ENCODE results near the gene FDX1.

DNA sequence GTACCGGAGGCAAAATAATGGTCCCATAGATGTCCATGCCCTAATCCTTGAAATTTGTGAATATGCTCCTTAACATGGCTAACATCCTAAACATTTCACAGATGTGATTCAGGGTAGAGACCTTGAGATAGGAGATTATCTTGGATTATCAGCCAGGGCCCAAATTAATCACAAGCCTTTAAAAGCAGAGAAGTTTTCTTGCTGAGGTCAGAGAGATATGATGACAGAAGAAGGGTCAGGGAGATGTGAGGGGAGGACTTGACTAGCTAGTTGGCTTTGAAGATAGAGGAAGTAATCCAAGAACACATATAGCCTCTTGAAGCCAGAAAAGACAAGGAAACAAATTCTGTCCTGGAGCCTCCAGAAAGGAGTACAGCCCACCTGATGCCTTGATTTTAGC, 19.1 kb upstream of the FDX1 start:
- TF ChIP-seq CTCF (conservative IDR thresholded peaks at IDR 0.05), result no peak
- no peak for TF ChIP-seq EZH2 (IDR thresholded peaks at IDR 0.05; ENCODE audit: low read depth)

Measured in PC-9 (cell line).